GM18868 (cell line): ENCODE data around the gene NOTCH3.

Source experiments
- ATAC-seq: cut with Tn5 transposase; IDR thresholded peaks from one replicate; pipeline ENCODE4 v1.9.1; 2021; ENCODE audit warnings: mild to moderate bottlenecking, moderate library complexity; ENCODE audit not compliant: unreplicated experiment

Gene NOTCH3

GRCh38 chr19:15197942-15198341 is 2.9 kb downstream of the NOTCH3 start:
- no peak for ATAC-seq

DNA sequence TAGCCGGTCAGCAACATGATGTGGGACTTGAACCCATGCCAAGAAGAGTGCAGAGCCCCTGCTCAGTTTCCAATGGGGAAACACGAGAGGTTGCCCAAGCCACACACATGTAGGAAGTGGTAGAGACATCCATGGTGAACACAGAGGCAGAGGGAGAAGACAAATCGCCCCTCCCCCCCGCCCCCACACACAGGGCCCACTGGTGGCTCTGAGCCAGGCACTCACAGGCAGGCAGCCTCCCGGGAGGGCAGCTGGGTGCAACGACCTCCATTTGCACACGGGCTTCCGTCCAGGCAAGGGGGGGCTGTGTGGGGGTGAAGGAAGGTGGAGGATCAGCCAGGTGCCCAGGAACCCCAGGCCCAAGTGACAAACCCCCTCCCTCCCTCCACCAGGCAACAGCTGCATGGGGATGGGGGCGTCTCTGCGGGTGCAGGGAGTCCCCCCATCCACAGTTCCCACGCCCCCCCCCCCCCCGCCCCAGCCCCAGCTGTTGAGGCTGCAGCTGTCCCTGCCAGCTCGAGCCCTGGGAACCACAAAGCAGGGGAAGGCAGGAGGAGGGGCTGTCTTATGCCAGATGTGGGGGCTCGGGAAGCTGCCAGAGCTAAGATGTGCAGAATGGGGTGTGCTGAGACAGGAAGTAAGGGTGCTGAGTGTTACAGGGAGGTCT is 3.4 kb downstream of the NOTCH3 start:
- ATAC-seq, result no peak

DNA sequence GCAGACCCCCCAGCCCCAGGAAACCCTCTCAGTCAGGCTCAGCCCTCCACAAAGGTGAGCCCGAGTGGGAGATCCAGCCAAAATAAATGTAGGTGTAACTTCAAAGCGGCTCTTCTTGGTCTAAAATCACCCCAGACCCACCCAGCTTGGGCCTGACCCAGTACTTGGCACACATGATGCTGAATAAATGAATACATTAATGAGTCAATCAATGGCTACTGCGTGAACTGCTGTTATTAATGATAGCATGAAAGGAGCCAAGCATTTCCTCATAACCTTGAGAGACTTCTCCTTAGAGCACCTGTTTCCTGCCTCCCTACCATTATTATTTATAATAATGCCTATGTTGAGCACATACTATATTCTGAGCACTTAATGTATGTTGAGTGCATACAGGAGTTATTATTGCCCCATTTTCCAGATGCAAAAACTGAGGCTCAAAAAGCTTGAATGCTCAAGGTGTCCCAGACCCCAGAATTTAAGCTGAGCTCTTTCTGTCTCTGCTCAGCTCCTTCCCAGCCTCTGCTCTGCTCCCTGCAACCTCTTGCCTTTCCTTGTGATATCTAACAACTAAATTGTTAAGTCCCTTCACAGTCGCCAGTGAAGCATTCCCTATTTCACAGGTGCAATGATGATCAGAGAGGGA is 4.3 kb downstream of the NOTCH3 start:
- no peak for ATAC-seq

GRCh38 chr19:15195371-15196334 is 5.1 kb downstream of the NOTCH3 start:
- ATAC-seq, result no peak

DNA sequence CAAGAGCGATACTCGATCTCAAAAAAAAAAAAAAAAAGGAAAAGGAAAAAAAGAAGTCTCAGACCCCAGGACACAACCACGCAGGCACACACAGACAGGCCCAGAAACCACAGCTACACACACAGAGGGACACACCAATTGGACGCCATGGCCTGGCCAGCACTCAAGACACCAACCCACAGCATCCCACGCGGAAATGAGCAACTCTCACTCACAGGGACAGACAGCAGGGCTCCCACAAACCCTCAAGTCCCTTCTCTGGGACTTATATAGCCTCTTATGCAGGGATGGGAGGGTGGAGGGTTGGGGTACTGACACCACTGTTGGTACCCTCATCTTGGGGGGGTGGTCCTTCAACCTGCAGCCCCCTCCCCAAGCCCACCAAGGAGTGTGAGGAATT is 5.9 kb downstream of the NOTCH3 start:
- ATAC-seq, result no peak

DNA sequence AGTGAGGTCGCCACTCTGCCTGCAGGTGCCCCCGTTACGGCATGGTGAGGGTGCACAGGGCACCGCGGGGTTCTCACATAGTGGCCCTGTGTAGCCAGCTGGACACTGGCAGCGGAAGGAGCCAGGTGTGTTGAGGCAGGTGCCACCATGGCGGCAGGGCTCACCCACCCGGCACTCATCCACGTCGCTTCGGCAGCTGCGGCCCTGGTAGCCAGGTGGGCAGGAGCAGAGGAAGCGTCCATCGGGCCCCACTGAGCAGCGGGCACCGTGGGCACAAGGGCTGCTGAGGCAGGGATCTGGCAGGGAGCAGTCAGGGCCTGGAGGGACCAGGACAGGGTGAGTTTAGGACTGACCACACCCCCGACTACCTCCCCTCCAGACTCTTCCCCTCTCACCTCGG is 8.8 kb downstream of the NOTCH3 start:
- no peak for ATAC-seq

- ATAC-seq, result no peak
These were observed 9.3 kb downstream of the NOTCH3 start for GRCh38 chr19:15191514-15191913.

GRCh38 chr19:15188851-15189250 is 11.9 kb downstream of the NOTCH3 start:
- no peak for ATAC-seq

DNA sequence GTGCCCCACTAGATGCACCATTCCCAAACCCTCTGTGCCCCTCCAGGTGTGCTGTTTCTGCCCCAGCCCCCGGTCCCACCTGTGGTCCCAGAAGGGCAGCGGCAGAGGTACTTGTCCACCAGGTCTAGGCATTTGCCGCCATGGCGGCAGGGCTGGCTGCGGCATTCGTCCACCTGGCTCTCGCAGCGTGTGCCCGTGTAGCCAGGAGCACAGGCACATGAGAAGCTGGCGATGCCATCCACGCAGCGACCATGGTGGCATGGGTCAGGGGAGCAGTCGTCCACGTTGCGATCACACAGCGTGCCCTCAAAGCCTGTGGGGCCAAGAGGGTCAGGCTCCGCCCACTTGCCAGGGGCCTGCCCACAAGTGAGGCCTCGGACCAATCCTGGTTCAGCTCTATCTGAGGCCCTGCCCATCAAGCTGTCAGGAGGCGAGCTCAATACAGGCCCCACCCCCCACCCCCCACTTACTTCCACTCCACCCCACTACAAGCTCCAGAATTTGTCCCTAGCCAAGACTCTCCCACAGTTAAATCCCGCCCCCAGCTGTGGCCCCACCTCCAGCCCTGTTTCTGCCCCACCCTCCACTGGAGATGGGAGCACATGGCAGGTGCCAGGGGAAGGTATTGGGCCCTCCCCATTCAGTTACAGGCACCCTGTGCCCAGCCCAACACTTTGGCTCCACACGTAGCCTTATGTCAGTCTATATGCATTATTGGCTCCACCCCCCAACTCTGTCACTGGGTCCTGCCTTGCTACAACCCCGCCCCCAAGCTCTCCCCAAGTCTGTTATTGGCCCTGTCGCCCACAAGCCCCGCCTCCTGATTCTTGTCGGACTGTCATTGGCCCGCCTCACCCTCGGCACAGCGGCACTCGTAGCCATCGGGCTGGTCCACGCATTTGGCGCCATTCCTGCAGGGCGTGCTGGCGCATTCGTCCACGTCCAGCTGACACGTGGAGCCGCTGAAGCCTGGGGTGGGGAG is 13.5 kb downstream of the NOTCH3 start:
- ATAC-seq, result no peak

DNA sequence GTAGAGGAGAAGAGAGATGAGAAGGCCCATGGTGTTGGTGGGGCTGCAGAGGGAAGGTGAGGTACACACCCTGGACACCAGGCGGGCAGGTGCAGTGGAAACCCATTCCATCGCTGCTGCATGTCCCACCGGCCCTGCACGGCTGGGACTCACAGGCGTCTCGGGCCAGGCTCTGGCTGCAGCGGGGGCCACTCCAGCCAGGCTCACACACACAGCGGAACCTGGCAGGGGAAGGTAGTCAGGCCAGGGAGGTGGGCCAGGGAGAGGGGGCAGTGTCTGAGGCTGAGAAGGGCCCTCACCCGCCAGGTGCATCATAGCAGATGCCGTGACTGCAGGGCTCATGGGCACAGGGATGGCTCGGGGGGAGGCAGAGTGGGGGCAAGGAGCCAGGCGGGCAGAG is 15.6 kb downstream of the NOTCH3 start:
- ATAC-seq, result no peak

DNA sequence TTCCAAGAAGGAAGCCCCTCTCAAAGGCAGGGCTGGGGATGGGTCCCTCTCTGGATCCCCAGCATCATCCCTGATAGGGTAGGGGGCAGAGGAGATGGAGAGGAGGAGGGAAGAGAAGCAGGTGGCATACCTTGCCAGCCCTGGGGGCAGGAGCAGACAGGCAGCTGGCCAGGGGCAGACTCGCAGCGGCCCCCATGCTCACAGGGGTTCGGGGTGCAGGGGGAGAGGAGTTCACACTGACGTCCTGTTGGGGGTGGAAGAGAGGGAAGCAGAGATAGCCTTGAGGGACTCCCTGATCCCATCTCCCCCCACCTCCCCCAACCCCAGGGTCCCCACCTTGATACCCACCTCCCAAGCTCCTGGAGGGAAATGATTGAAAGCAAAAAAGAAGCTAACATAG is 16.0 kb downstream of the NOTCH3 start:
- no peak for ATAC-seq

DNA sequence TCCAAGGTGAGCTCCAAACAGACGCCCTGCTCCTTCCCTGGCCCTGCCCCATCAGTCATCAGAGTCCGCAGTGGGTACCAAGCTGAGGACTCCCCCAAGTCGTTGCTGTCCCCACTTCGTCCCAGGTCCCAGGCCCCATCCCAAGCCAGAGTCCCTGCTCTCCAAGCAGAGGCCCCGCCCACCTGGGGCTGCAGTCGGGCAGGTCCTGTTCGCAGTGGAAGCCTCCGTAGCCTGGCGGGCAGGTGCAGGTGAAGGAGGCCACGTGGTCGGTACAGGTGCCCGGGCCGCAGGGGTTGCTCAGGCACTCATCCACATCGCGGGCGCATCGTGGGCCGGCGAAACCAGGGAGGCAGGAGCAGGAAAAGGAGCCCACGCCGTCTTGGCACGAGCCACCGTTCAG is 19.4 kb downstream of the NOTCH3 start:
- no peak for ATAC-seq

- ATAC-seq, result no peak
These were observed 20.1 kb downstream of the NOTCH3 start for GRCh38 chr19:15180451-15181390.

GRCh38 chr19:15178629-15179308 is 22.0 kb downstream of the NOTCH3 start:
- ATAC-seq, result no peak

GRCh38 chr19:15177269-15178116 is 23.3 kb downstream of the NOTCH3 start:
- ATAC-seq, result no peak

GRCh38 chr19:15175609-15176008 is 25.2 kb downstream of the NOTCH3 start:
- no peak for ATAC-seq

- no peak for ATAC-seq
These were observed 26.9 kb downstream of the NOTCH3 start for GRCh38 chr19:15173746-15174404.
